ENCODE results near the gene PCDH11X. TPM values are rescaled to one million over a fixed set of nuclear protein-coding genes. Genes with fewer than 3 reads are reported as not detected.
"Not testable (repeated sequence)": the region's sequence is repeated elsewhere in the genome, so short reads cannot be mapped to it uniquely, and the experiment has no call there.

PCDH11X gene
- total RNA-seq = under 1 TPM; 0.12 to 0.62 (median 0.20) TPM

GRCh38 chrX:91779135-91779534 lies at the start of gene PCDH11X:
Gene PCDH11X, plus strand, starts transcription at chrX:91779375. Its CDS starts 56,130 bp downstream, at chrX:91835505.
- no CpG with 5 or more reads among the region's 24 CpGs for WGBS, 2 donors (ENCODE audit: low coverage in 1 of 2)
- not testable (repeated sequence) for H3K4me1 ChIP-seq, H3K36me3 ChIP-seq, H3K9me3 ChIP-seq, H3K27ac ChIP-seq, ATAC-seq
- Histone ChIP-seq H3K4me3 (peak within 1 kb of the TSS in 1 of 2 donors; percentile 24), H3K27me3 (peaks cover 22% of the 10 kb centered on the region)

GRCh38 chrX:91747446-91747845 lies 31.7 kb upstream of the PCDH11X start:
- H3K4me3 ChIP-seq, H3K9me3 ChIP-seq, H3K4me1 ChIP-seq, H3K27ac ChIP-seq, H3K27me3 ChIP-seq, ATAC-seq, H3K36me3 ChIP-seq: not testable (repeated sequence)
- WGBS, 2 donors (ENCODE audit: low coverage in 1 of 2) = no CpG with 5 or more reads among the region's 4 CpGs

DNA sequence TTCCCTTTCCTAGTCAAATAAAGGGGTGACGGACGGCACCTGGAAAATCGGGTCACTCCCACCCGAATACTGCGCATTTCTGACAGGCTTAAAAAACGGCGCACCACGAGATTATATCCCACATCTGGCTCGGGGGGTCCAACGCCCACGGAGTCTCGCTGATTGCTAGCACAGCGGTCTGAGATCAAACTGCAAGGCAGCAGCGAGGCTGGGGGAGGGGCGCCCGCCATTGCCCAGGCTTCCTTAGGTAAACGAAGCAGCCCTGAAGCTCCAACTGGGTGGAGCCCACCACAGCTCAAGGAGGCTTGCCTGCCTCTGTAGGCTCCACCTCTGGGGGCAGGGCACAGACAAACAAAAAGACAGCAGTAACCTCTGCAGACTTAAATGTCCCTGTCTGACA lies 26.2 kb upstream of the PCDH11X start:
- ATAC-seq, H3K27me3 ChIP-seq, H3K36me3 ChIP-seq, H3K27ac ChIP-seq, H3K4me1 ChIP-seq, H3K4me3 ChIP-seq, H3K9me3 ChIP-seq: not testable (repeated sequence)
- WGBS, 2 donors (ENCODE audit: low coverage in 1 of 2) = no CpG with 5 or more reads among the region's 17 CpGs

DNA sequence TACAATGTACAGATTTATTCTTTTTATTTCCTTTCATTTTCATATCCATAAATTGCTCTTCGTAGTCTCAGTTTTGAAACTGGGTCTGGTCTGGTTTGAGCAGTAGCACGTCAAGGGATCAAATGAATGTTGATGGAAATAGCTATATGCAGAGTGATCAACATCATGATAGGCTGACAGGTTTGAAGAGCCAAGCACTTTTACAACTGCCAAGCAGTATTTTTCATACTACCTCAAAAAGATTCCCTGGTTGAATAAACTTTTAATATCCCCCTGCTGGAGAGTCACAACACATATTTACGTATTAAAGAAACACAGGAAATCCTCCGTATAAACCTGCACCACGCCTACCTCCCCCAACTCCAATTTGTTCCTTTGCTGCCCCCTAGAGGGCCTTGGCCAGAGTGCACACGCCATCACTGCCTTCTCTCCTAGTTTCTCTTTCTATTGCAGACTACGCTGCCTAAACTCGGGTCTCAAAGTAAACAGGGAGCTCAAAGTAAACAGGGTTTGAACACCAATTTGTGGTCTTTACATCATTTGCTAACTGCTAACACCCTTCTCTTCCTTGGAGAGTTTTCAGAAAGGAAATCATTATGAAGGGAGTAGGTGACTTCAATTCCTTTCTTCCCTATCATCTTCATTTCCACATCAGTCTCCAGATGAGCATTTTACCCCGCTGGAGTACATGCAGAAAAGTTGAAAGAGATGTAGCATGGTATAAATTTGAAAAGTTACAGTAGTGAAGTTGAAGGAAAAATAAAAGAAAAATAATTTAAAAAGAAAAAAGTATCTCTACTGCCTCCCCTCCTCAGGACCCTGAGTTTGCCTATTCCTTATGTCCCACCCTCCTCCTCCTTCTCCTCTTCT lies 8.3 kb upstream of the PCDH11X start:
- TF ChIP-seq, protein P1, sequence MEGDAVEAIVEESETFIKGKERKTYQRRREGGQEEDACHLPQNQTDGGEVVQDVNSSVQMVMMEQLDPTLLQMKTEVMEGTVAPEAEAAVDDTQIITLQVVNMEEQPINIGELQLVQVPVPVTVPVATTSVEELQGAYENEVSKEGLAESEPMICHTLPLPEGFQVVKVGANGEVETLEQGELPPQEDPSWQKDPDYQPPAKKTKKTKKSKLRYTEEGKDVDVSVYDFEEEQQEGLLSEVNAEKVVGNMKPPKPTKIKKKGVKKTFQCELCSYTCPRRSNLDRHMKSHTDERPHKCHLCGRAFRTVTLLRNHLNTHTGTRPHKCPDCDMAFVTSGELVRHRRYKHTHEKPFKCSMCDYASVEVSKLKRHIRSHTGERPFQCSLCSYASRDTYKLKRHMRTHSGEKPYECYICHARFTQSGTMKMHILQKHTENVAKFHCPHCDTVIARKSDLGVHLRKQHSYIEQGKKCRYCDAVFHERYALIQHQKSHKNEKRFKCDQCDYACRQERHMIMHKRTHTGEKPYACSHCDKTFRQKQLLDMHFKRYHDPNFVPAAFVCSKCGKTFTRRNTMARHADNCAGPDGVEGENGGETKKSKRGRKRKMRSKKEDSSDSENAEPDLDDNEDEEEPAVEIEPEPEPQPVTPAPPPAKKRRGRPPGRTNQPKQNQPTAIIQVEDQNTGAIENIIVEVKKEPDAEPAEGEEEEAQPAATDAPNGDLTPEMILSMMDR (IDR thresholded peaks at IDR 0.05) = peak in 1 of 4 experiments; percentile 34
- H3K4me3 ChIP-seq, H3K36me3 ChIP-seq, H3K9me3 ChIP-seq, H3K27me3 ChIP-seq, H3K4me1 ChIP-seq, H3K27ac ChIP-seq: not testable (repeated sequence)
- peak; percentile 58 for ATAC-seq
- WGBS, 2 donors (ENCODE audit: low coverage in 1 of 2) = 40 to 42% methylated on average over 1 to 3 of the region's 9 CpGs

DNA sequence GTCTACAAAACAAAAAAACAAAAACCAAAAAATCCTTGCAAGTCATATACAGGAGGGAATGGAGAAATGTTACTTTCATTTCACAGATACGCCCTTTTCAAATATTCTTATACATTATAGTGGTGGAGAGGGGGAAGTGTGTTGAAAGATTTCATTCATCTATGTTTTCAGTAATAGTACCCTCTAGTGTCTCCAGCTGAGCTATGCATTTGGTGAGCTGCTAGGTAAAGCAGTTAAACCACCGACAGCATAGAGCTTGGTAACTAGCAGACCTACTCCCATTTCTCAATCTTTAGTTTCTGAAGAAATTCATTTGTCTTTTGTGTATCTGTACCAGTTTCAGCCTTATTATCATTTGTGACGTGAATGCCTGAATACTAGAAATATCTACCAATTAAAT lies 5.2 kb upstream of the PCDH11X start:
- ATAC-seq, H3K4me1 ChIP-seq, H3K9me3 ChIP-seq, H3K36me3 ChIP-seq, H3K27me3 ChIP-seq, H3K27ac ChIP-seq, H3K4me3 ChIP-seq: not testable (repeated sequence)
- 13 to 41% methylated on average over 1 to 3 of the region's 3 CpGs for WGBS, 2 donors (ENCODE audit: low coverage in 1 of 2)

DNA sequence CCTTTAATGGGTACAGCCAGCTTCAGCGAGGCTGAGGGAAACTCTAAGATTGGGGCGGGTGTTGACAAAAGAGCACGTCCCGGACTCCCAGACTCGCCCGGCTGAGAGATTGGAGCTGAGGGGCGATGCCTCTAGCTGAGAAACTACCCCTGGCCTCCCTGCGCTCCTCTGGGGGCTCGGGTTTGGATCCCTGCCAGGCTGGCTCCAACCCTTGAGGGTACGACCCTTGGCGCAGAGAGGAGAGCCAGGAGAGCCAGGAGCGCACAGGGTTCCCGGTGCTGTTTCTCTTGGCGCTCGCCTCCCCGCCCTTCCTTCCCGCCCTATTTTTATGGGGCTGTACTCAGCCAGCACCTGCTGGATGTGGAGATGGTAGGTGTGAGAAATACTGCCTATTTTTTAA lies 833 bp downstream of the PCDH11X start:
- H3K27ac ChIP-seq, H3K4me1 ChIP-seq, H3K9me3 ChIP-seq, ATAC-seq, H3K36me3 ChIP-seq: not testable (repeated sequence)
- Histone ChIP-seq H3K27me3 (peaks cover 22% of the 10 kb centered on the region), H3K4me3 (peak overlapping the region in 1 of 2 donors; percentile 6)
- 0% methylated on average over 2 of the region's 17 CpGs; no CpG with 5 or more reads in 1 of the 2 donors for WGBS, 2 donors (ENCODE audit: low coverage in 1 of 2)

DNA sequence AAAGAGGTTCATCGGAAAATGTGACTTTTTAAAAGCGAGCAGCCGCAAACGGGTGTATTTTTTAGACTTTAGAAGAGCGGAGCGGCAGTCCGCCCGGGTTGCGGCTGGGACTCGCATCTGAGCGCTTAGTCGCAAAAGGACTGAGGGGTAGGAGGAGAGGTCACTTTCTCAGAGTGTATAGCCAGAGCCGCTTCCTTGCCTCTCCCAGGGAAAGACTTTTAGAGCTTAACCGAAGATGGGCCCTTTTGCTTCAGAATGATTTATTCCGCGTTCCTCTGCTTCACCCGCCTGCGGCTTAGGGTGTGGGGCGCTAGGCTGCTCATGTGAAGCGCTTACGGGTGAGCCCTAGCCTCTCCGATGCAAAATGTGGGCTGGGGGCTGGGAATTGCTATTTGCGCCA lies 1.5 kb downstream of the PCDH11X start:
- not testable (repeated sequence) for H3K4me3 ChIP-seq, H3K4me1 ChIP-seq, H3K9me3 ChIP-seq, ATAC-seq, H3K27ac ChIP-seq, H3K36me3 ChIP-seq
- WGBS, 2 donors (ENCODE audit: low coverage in 1 of 2) = 0 to 4% methylated on average over 1 to 12 of the region's 23 CpGs
- H3K27me3 ChIP-seq = peaks cover 22% of the 10 kb centered on the region

GRCh38 chrX:91781553-91782298 lies 2.6 kb downstream of the PCDH11X start:
- Histone ChIP-seq H3K4me3 (peak overlapping the region in 1 of 2 donors; percentile 10), H3K27me3 (peaks cover 22% of the 10 kb centered on the region)
- H3K9me3 ChIP-seq, H3K36me3 ChIP-seq, H3K27ac ChIP-seq, ATAC-seq, H3K4me1 ChIP-seq: not testable (repeated sequence)
- 0 to 2% methylated on average over 1 to 8 of the region's 58 CpGs for WGBS, 2 donors (ENCODE audit: low coverage in 1 of 2)

DNA sequence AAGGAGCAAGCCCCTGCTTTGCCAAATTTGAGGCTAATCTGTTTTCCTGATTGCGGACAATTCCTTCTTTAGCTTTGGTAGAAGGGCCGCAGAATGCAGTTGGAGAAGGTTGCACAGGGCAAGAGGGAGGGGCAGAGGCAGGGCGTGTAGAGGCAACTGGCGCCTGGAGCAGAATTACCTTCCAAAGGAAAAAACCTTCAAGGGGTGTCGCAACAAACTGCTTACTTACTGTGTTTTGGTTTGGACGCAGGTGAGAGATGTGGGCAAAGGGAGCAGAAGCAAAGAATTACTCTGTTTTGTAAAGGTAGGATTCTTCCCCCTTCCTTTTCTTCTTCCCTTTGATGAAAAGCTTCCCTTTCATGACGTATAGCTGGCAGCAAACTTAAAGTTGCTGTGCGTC lies 3.6 kb downstream of the PCDH11X start:
- H3K9me3 ChIP-seq, H3K27ac ChIP-seq, H3K36me3 ChIP-seq, H3K4me1 ChIP-seq, ATAC-seq, H3K4me3 ChIP-seq: not testable (repeated sequence)
- 0 to 23% methylated on average over 1 to 3 of the region's 8 CpGs for WGBS, 2 donors (ENCODE audit: low coverage in 1 of 2)
- H3K27me3 ChIP-seq = peaks cover 16% of the 10 kb centered on the region

DNA sequence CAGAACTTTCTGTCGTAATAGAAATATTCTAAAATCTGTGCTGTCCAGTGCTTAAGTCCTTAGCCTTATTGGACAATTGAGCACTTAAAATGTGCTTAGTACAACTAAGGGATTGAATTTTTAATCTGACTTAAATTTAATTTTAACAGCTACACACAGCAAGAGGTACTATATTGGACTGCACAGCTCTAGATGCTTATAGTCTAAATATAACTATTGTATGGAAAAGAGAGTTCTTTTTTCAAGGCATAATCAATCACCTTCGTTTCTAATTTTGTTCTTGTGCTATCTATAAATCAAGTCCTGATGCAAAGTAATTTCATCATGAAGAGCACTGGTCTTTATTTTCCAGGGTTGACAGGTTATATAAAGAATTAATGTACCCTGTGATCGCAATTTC lies 38.4 kb downstream of the PCDH11X start:
- H3K36me3 ChIP-seq, H3K4me1 ChIP-seq, H3K9me3 ChIP-seq, ATAC-seq, H3K27ac ChIP-seq, H3K27me3 ChIP-seq, H3K4me3 ChIP-seq: not testable (repeated sequence)
- 42 to 50% methylated on average over 2 of the region's 3 CpGs for WGBS, 2 donors (ENCODE audit: low coverage in 1 of 2)

DNA sequence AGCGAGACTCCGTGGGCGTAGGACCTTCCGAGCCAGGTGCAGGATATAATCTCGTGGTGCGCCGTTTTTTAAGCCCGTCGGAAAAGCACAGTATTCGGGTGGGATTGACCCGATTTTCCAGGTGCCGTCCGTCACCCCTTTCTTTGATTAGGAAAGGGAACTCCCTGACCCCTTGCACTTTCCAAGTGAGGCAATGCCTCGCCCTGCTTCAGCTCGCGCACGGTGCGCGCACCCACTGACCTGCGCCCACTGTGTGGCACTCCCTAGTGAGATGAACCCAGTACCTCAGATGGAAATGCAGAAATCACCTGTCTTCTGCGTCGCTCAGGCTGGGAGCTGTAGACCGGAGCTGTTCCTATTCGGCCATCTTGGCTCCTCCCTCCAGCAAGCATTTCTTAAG lies 46.1 kb downstream of the PCDH11X start:
- H3K27me3 ChIP-seq, H3K36me3 ChIP-seq, H3K4me1 ChIP-seq, H3K27ac ChIP-seq, H3K9me3 ChIP-seq, H3K4me3 ChIP-seq, ATAC-seq: not testable (repeated sequence)
- WGBS, 2 donors (ENCODE audit: low coverage in 1 of 2) = 90 to 94% methylated on average over 2 to 4 of the region's 24 CpGs
